Astrocyte of the cerebellum (primary cell): ENCODE results near the gene NSD2.
"Not testable (repeated sequence)": the region's sequence is repeated elsewhere in the genome, so short reads cannot be mapped to it uniquely, and the experiment has no call there.

ENCODE experiments used
- DNase-seq: peaks from one replicate; pipeline ENCODE4 v3.0.0-alpha.2; 2011; ENCODE audit warnings: low read depth
- H3K4me3 ChIP-seq: 2 replicates; pipeline ENCODE4 v1.5.1; 2011; ENCODE audit warnings: mild to moderate bottlenecking, low read depth, low read length, moderate library complexity
- in situ Hi-C: cut with HindIII; loops from 2 replicates; pipeline ENCODE4 v1.10.0; 2017; ENCODE audit warnings: low sequenced_read_pairs
- TF ChIP-seq, protein P1 (sequence below): IDR thresholded peaks from 2 replicates; pipeline ENCODE4 v1.5.1; 2012; ENCODE audit warnings: low read length, low read depth, moderate library complexity, mild to moderate bottlenecking; ENCODE audit errors: missing control alignments

NSD2 gene

DNA sequence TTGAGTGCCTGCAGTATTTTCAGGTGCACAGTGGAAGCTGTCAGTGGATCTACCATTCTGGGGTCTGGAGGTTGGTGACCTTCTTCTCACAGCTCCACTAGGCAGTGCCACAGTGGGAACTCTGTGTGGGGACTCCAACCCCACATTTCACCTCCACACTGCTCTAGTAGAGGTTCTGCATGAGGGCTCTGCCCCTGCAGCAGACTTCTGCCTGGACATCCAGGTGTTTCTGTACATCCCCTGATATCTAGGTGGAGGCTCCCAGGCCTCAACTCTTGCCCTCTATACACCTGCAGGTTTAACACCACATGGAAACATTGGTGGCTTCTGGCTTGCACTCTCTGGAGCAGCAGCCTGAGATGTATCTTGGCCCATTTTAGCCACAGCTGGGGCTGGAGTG, 154.6 kb downstream of the NSD2 start:
- no peak for DNase-seq
- TF ChIP-seq, protein P1, sequence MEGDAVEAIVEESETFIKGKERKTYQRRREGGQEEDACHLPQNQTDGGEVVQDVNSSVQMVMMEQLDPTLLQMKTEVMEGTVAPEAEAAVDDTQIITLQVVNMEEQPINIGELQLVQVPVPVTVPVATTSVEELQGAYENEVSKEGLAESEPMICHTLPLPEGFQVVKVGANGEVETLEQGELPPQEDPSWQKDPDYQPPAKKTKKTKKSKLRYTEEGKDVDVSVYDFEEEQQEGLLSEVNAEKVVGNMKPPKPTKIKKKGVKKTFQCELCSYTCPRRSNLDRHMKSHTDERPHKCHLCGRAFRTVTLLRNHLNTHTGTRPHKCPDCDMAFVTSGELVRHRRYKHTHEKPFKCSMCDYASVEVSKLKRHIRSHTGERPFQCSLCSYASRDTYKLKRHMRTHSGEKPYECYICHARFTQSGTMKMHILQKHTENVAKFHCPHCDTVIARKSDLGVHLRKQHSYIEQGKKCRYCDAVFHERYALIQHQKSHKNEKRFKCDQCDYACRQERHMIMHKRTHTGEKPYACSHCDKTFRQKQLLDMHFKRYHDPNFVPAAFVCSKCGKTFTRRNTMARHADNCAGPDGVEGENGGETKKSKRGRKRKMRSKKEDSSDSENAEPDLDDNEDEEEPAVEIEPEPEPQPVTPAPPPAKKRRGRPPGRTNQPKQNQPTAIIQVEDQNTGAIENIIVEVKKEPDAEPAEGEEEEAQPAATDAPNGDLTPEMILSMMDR: no peak
- in situ Hi-C loops: no loop called here
- H3K4me3 ChIP-seq: no peak overlapping the region

DNA sequence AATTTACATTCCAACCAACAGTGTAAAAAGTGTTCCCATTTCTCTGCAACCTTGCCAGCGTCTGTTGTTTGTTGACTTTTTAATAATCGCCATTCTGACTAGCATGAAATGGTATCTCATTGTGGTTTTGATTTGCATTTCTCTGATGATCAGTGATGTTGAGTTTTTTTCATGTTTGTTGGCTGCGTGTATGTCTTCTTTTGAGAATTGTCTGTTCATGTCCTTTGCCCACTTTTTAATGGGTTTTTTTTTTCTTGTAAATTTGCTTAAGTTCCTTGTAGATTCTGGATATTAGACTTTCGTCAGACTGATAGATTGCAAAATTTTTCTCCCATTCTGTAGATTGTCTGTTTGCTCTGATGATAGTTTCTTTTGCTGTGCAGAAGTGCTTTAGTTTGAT, 155.9 kb downstream of the NSD2 start:
- DNase-seq, H3K4me3 ChIP-seq, in situ Hi-C loops: not testable (repeated sequence)

DNA sequence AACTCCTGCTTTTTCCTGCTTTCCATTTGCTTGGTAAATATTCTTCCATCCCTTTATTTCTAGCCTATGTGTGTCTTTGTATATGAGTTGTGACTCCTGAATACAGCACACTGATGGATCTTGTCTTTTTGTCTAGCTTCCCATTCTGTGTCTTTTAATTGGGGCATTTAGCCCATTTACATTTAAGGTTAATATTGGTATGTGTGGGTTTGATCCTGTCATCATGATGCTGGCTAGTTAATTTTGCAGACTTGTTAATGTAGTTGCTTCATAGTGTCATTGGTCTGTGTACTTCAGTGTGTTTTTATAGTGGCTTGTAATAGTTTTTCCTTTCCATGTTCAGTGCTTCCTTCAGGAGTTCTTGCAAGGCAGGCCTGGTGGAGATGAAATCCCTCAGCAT, 160.0 kb downstream of the NSD2 start:
- not testable (repeated sequence) for DNase-seq, H3K4me3 ChIP-seq
- in situ Hi-C loops: loop anchor here (5.0 kb wide), 2 partner anchors 61 to 106 kb away; no protein-coding TSS in a partner anchor
